Measurements from ENCODE around the gene CLPTM1. TPM values are rescaled to one million over a fixed set of nuclear protein-coding genes. Genes with fewer than 3 reads are reported as not detected.
A peak's percentile ranks its signal among the peaks of the same experiment; 100 is the strongest.
"Not testable (repeated sequence)": the region's sequence is repeated elsewhere in the genome, so short reads cannot be mapped to it uniquely, and the experiment has no call there.

Gene CLPTM1
- polyA plus RNA-seq, 3 donors = 109 to 127 (median 113) TPM

DNA sequence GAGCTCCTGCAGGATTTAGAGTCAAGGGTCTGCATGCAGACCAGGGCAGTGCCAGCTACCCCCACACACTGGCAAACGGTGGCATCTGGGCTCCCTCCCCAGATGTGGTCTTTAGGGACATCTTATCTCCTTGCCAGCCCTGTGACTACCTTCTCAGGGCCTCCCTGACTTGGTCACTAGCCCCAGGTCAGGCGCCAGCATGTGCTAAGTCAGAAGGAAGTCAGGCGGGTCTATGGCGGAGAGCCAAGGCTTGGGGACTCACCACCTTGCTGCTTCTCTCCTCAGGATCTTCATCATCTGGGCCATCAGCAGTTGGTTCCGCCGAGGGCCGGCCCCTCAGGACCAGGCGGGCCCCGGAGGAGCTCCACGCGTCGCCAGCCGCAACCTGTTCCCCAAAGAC lies 17.6 kb downstream of the CLPTM1 start:
- DNase-seq (ENCODE audit: low read depth in 3 of 3, low spot score in 2 of 3) = no peak

DNA sequence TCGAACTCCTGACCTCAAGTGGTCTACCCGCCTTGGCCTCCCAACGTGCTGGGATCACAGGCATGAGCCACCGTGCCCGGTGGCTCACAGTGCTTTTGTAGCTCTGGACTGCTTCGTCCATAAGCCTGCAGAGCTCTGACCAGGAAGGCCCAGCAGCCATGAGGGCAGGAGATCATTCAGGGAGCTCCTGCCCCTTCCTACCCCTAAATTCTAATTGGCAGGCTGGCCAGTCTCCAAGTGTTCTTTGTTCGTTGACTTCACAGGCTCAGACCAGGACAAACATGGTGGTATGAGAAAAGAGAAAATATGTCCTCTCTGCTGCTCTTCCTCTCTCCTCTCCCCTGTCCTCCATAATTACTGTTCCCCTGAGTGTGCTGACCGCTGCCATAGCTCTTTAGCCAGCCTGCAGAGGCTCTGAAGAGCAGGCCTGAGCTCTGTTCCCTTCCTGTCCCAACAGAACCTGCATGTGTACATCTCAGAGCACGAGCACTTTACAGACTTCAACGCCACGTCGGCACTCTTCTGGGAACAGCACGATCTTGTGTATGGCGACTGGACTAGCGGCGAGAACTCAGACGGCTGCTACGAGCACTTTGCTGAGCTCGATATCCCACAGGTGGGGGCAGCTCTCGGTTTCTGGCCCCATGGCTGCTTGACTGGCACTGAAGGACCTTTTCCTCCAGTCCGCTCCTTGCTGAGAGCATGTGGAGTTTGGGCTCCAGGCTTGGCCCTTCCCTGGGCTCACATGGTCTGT lies 19.0 kb downstream of the CLPTM1 start:
- DNase-seq (ENCODE audit: low read depth in 3 of 3, low spot score in 2 of 3) = no peak

DNA sequence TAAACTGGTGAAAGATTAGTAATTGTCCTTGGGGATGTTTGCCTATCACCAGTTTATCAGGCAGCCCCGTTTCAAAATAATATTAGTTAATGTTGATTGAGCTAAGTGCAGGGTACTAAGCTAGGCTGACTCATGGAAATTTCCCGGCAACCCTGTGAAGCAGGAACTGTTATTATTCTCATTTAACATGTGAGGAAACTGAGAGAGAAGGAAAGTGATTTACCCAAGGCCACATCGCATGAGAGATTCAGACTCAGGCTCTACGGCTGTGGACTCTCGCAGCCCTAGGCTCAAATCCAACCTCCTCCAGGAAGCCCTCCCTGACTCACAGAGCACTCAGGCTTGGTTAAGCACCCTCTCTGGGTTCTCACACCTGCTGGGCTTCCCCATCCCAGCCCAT lies 19.7 kb downstream of the CLPTM1 start:
- no peak for DNase-seq (ENCODE audit: low read depth in 3 of 3, low spot score in 2 of 3)

DNA sequence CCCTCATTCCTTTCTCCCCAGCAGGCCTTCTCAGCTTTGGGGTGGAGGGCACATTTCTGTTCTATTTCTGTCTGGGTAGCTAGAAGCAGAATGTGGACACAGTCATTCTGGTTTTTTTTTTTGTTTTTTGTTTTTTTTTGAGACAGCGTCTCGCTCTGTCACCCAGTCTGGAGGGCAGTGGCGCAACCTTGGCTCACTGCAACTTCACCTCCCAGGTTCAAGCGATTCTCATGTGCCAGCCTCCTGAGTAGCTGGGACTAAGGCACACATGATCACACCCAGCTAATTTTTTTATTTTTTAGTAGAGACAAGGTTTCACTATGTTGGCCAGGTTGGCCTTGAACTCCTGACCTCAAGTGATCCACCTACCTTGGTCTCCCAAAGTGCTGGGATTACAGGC lies 20.3 kb downstream of the CLPTM1 start:
- no peak for DNase-seq (ENCODE audit: low read depth in 3 of 3, low spot score in 2 of 3)

DNA sequence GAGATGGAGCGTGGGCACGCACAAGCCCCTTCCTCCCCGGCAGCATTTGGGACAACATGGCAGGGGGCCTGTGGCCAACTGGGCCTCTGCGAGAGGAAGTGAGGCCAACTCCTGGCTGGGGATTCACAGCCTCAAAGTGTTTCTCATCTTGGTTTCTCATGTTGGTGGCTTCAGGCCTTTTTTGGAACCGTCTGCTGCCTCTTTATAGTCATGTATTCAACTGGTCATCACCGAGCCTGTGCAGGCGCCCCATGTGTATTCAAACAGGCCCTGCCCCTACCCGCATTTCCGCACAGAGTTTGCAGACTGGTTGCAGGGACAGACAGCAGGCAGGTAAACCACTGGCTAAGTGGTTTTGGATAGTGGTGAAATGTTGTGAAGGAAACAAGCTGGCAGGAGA lies 28.8 kb downstream of the CLPTM1 start:
- no peak for DNase-seq (ENCODE audit: low read depth in 3 of 3, low spot score in 2 of 3)

DNA sequence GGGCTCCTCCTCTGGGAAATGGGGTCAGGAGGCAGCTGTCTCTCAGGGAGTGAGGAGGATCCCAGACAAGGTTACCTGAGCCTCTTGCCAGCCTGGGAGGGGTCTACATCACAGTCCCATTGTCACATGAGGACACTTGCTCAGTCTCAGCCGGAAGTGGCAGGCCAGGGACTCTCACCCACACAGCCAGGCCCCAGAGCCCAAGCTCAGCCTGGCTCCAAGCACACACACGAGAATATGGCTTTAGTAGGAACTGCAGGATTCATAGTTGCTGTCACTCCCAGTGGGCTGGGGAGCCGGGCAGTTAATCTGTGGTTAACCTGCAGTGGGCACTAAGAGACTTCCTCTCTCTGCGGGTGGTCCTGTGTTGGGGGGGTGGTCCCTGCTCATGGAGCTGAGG lies 30.3 kb downstream of the CLPTM1 start:
- no peak for DNase-seq (ENCODE audit: low read depth in 3 of 3, low spot score in 2 of 3)

DNA sequence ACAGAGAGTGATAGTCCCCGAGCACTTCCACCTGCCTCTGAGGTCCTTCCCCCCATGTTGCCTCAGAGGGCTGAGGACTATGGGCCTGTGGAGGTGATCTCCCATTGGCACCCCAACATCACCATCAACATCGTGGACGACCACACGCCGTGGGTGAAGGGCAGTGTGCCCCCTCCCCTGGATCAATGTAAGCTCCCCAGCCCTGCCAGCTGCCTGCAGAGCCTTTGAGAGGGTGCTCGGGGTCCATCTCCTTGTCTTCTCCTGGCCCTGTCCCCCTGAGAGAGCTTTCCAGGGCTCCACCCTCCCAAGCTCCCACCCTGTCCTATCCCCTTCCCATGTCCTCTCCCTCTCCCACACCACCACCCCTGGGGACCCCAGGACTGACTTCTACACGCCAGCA lies 31.2 kb downstream of the CLPTM1 start:
- no peak for DNase-seq (ENCODE audit: low read depth in 3 of 3, low spot score in 2 of 3)

DNA sequence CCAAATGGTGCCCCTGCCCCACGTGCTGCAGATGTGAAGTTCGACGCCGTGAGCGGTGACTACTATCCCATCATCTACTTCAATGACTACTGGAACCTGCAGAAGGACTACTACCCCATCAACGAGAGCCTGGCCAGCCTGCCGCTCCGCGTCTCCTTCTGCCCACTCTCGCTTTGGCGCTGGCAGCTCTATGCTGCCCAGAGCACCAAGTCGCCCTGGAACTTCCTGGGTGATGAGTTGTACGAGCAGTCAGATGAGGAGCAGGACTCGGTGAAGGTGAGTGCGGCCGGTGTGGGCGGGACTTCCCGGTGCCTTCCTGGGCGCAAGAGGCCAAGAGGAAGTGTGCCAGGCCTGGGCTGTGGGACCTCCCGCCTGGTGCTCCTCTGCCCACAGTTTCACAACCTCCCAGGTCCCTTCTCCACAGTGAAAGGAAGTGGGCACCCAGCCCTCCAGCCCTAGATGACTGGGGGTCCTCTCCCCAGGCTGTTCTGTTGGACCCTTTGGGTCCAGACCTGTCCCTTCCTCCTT lies 32.0 kb downstream of the CLPTM1 start:
- DNase-seq (ENCODE audit: low read depth in 3 of 3, low spot score in 2 of 3) = no peak

DNA sequence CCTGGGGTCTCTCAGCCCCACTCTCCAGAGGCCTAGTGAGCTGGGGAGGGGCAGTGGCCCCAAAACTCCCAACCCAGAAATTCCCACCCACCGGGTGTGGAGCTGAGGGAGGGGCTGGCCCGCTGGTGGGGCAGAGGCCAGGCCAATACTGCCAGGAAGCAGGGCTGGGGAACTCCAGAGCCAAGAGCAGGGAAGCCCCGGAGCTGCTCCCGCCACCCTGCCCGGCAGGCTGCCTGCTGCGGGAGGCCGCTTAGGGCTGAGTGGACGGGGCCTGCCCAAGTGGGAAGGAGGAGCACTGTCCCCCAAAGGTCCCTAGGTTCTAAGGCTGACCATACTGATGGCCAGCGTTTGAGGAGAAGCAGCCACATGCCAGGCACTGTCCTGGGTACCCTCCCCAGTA lies 33.1 kb downstream of the CLPTM1 start:
- no peak for DNase-seq (ENCODE audit: low read depth in 3 of 3, low spot score in 2 of 3)

DNA sequence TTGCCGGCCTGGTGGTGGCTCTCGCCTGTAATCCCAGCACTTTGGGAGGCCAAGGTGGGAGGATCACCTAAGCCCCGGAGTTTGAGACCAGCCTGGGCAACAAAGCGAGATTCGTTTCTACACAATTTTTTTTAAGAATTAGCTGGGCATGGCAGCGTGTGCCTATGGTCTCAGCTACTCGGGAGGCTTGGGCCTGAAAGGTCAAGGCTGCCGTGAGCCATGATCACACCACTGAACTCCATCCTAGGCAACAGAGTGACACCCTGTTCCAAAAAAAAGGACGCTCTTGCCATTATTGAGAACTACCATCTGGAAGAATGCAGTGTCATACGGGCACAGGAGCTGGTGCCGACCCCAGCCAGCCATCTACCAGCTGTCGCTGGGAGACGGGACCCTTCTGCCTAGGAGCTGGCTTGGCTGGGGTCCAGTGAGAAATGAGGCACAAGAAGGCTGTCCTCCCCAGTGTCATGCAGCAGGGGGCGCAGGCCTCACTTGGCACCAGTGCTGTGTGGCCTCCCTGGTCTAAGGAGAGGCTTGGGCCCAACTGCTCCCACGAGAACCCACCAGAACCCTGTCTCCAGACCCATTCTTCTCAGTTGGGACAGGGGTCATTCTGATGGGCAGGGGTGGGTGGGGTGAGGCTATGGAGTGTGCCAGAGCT lies 33.8 kb downstream of the CLPTM1 start:
- no peak for DNase-seq (ENCODE audit: low read depth in 3 of 3, low spot score in 2 of 3)

DNA sequence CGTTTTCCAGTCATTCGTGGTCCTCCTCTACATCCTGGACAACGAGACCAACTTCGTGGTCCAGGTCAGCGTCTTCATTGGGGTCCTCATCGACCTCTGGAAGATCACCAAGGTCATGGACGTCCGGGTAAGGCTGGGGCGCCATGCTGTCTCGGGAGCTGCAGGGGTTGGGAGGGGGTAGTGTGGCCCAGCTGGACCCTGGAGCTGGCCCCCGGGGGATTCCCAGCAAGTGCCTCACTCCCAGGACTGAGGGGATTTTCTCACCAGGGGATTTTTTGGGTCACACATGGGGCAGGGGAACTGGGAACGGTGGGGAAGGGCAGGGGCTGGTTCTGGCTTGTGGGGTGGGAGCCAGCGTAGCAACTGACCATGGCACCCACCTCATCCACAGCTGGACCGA lies 35.3 kb downstream of the CLPTM1 start:
- DNase-seq (ENCODE audit: low read depth in 3 of 3, low spot score in 2 of 3) = no peak

DNA sequence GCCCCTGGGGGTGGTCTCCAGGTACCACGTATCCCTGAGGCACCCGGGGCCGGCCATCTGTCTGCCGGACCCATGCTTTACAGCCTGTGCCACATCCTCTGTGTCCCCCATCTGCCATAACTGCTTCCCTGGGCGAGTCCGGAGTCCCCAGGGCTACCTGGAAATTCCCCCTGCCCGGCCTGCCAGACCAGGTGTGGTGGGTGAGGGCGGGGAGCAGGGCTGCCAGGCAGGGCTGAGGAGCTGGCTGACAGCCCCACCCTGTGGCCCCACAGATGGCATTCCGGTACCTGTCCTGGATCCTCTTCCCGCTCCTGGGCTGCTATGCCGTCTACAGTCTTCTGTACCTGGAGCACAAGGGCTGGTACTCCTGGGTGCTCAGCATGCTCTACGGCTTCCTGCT lies 35.8 kb downstream of the CLPTM1 start:
- no peak for DNase-seq (ENCODE audit: low read depth in 3 of 3, low spot score in 2 of 3)

DNA sequence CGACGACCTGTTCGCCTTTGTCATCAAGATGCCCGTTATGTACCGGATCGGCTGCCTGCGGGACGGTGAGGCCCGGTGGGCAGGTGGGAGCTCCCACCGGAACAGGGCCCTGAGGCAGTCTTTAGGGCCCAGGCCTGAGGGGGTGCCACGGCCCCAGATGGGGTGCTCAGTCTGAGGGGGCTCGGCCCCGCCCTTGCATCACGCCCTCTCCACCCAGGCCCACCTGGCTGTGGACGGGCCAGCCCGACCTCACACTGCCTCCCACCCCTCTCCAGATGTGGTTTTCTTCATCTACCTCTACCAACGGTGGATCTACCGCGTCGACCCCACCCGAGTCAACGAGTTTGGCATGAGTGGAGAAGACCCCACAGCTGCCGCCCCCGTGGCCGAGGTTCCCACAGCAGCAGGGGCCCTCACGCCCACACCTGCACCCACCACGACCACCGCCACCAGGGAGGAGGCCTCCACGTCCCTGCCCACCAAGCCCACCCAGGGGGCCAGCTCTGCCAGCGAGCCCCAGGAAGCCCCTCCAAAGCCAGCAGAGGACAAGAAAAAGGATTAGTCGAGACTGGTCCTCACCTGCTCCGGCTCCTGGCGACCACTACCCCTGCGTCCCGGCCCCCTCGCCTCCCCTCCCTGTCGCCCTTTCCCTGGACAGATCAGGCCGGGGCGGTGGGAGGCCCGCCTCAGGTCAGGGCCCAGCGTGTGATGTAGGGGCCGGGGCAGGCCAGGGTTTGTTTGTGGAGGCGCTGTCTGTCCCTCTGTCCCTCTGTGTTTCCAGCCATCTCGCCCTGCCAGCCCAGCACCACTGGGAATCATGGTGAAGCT lies 37.4 kb downstream of the CLPTM1 start:
- no peak for DNase-seq (ENCODE audit: low read depth in 3 of 3, low spot score in 2 of 3)

DNA sequence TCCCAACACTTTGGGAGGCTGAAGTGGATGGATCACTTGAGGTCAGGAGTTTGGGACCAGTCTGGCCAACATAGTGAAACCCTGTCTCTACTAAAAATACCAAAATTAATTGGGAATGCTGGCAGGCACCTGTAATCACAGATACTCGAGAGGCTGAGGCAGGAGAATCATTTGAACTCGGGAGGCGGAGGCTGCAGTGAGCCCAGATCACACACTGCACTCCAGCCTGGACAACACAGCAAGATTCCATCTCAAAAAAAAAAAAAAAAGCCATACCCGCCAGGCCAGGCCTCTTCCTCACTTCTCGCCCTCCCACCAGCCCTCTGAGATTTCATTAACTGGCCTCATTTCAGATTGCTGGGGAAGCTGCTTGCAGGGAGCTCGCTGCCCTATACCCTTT lies 38.3 kb downstream of the CLPTM1 start:
- no peak for DNase-seq (ENCODE audit: low read depth in 3 of 3, low spot score in 2 of 3)

DNA sequence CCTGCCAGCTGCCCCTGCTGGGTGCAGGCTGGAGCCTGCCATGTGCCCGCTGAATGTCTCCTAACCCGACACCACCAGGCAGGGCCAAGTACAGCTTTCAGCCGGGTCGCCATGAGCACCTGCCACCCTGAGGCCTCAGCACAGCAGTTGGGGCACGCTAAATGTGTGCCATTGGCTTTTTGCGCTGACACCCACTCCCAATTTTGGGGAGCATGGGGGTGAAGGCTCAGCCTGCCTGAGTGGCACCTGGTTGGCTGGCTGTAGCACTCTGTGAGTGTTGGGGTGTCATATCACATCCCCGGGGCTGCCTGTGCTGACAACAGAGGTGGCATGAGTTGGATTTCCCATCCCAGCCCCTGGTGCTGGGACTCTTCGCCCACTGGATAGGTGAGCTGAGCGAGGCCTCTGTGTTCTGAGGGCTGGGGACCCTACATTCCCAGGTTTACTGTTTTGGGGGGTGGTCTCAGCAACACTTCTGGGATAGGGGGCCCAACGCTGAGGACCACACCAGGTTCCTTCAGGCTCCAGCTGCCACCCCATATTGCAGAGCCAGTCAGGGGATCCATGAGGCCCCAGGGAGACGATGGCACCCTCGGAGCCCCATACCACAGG lies 38.9 kb downstream of the CLPTM1 start:
- DNase-seq (ENCODE audit: low read depth in 3 of 3, low spot score in 2 of 3) = no peak

DNA sequence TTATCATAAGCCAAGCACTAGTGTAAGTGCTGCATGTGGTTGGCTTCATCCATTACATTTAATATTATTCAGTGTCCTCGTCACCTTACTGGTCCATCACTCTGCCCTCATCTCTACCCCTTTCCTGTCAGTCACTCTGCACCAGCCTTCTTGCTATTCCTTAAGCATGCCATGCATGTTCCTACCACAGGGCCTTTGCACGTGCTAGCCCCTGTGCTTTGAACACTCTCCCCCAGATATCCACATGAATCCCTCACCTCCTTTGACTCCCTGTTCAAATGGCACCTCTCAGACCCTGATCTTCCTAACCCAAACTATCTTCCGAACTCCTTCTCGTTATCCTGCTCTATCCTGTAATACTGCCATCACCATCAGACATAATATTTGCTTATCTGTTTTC lies 42.8 kb downstream of the CLPTM1 start:
- no peak for DNase-seq (ENCODE audit: low read depth in 3 of 3, low spot score in 2 of 3)

DNA sequence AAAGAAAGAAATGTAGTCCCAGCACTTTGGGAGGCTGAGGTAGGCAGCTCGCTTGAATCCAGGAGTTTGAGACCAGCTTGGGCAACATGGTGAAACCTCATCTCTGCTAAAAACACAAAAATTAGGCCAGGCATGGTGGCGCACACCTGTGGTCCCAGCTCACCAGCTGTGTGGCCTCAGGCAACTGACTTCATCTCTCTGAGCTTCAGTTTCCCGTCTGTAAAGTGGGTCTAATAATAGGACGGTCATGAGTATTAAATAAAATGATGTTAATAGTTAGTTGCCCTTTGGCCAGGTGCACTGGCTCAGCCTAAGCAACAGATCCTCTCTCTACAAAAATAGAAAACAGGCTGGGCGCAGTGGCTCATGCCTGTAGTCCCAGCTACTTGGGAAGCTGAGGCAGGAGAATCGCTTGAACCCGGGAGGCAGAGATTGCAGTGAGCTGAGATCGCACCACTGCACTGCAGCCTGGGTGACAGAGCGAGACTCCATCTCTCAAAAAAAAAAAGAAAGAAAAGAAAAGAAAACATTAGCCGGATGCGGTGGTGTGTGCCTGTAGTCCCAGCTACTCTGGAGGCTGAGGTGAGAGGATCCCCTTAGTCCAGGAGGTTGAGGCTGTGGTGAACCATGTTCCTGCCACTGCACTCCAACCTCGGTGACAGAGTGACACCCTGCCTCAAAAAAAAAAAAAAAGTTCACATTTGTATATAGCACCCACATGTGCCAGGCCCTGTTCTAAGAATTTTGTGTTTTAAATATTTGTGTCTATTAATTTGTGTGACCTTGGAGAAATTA lies 44.1 kb downstream of the CLPTM1 start:
- not testable (repeated sequence) for DNase-seq (ENCODE audit: low read depth in 3 of 3, low spot score in 2 of 3)

DNA sequence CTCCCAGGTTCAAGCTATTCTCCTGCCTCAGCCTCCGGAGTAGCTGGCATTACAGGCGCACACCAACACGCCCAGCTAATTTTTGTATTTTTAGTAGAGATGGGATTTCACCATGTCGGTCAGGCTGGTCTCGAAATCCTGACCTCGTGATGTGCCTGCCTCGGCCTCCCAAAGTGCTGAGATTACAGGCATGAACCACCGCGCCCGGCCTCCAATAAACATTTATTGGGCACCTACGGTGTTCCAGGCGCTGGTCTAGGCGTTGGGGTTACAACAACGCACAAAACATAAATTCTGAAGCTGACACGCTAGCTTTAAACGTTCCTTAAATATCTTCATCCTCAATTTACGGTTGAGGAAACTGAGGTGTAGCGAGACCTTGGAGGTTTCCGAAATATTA lies 45.5 kb downstream of the CLPTM1 start:
- not testable (repeated sequence) for DNase-seq (ENCODE audit: low read depth in 3 of 3, low spot score in 2 of 3)

DNA sequence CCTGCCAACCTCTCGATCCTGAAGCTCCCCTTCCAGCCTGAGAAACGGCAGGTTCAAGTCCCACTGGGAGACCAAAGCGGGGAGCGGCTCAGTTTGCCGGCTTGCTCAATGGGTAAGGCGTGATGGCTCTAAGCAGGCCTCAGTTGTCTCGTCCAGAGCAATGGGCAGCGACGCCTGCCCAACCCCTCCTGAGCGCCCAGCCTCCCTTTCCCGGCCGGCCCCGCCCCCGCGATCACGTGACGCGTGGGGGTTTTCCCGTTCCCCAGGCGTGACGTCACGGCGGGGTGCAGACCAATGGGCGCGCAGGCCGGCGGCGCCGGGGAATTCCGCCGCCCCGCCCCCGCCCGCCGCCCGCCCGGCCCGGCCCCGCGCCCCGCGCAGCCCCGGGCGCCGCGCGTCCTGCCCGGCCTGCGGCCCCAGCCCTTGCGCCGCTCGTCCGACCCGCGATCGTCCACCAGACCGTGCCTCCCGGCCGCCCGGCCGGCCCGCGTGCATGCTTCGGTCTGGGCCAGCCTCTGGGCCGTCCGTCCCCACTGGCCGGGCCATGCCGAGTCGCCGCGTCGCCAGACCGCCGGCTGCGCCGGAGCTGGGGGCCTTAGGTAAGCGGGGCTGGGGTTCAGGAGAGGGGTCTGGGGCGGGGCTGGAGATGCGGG lies 46.0 kb downstream of the CLPTM1 start, which contains the start of gene RELB:
RELB (plus strand) TSS at position 378 of the 653 bp plus-strand sequence; CDS start at position 494, 116 bp downstream.
- DNase-seq (ENCODE audit: low read depth in 3 of 3, low spot score in 2 of 3) = peak; percentile 23 to 82 (median 78)
